ENCODE results near the gene CELF3.
"Not testable (repeated sequence)": the region's sequence is repeated elsewhere in the genome, so short reads cannot be mapped to it uniquely, and the experiment has no call there.

The CELF3 gene

DNA sequence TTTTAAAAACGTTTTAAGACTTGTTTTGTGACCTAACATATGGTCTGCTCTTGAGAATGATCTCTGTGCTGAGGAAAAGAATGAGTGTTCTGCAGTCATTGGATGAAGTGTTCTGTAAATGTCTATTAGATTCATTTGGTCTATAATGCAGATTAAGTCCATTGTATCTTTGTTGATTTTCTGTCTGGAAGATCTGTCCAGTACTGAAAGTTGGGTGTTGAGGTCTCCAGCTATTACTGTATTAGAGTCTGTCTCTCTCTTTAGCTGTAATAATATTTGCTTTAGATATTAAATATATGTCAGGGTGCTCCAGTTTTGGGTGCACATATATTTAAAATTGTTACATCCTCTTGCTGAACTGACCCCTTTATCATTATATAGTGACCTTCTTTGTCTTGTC is 43.2 kb downstream of the CELF3 start:
- Histone ChIP-seq H3K9me3 (ENCODE audit: control insufficient read depth, low read length) (no peaks in the 10 kb centered on the region), H3K4me3 (ENCODE audit: insufficient read depth, low read depth, low read length) (no peak overlapping the region), H3K27ac (ENCODE audit: insufficient read depth, low read depth, low read length, poor library complexity, severe bottlenecking) (no peak overlapping the region), H3K27me3 (ENCODE audit: control insufficient read depth, insufficient read depth, low read length, poor library complexity, severe bottlenecking) (no peaks in the 10 kb centered on the region), H3K36me3 (ENCODE audit: control insufficient read depth, insufficient read depth, low read length) (peaks cover 18% of the 10 kb centered on the region), H3K4me1 (ENCODE audit: control insufficient read depth, insufficient read depth, low read length) (no peaks in the 10 kb centered on the region)
- 62 to 80% methylated on average over 1 of the region's 1 CpG for WGBS, 2 experiments

DNA sequence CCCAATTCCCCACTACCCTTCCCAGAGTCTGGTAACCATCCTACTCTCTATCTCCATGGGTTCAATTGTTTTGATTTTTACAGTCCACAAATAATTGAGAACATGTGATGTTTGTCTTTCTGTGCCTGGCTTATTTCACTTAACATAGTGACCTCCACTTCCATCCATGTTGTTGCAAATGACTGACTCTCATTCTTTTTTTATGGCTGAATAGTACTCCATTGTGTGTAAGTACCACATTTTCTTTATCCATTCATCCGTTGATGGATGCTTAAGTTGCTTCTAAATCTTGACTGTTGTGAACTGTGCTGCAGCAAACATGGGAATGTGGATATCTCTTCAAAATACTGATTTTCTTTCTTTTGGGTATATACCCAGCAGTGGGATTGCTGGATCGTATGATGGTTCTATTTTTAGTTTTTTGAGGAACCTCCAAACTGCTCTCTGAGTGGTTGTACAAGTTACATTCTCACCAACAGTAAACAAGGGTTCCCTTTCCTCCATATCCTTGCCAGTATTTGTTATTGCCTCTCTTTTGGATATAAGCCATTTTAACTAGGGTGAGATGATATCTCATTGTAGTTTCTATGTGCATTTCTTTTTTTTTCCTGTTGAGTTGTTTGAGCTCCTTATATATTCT is 46.4 kb downstream of the CELF3 start:
- H3K4me3 ChIP-seq (ENCODE audit: insufficient read depth, low read depth, low read length); H3K27ac ChIP-seq (ENCODE audit: insufficient read depth, low read depth, low read length, poor library complexity, severe bottlenecking); H3K27me3 ChIP-seq (ENCODE audit: control insufficient read depth, insufficient read depth, low read length, poor library complexity, severe bottlenecking); H3K4me1 ChIP-seq (ENCODE audit: control insufficient read depth, insufficient read depth, low read length); H3K9me3 ChIP-seq (ENCODE audit: control insufficient read depth, low read length): not testable (repeated sequence)
- WGBS, 2 experiments = 91 to 96% methylated on average over 2 of the region's 2 CpGs
- H3K36me3 ChIP-seq (ENCODE audit: control insufficient read depth, insufficient read depth, low read length) = peaks cover 24% of the 10 kb centered on the region

DNA sequence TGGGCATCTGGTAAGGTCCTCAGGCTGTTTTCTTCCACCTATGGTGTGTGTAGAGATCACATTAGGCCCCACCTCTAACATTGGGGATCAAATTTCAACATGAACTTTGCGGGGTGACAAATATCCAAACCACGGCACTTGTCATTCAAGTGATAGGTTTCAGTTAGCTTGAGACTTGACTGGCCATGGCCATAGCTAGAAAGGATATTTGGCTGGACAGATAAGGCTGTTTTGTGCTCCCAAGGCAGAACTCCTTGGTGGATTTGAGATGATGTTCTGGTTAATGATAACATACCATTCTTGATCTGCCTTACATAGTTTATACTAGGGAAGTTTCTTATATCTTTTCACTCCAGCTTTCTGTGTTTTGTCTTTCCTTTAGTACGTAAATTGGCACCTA is 48.5 kb downstream of the CELF3 start:
- no peaks in the 10 kb centered on the region for H3K4me1 ChIP-seq (ENCODE audit: control insufficient read depth, insufficient read depth, low read length)
- H3K27ac ChIP-seq (ENCODE audit: insufficient read depth, low read depth, low read length, poor library complexity, severe bottlenecking) = no peak overlapping the region
- peaks cover 24% of the 10 kb centered on the region for H3K36me3 ChIP-seq (ENCODE audit: control insufficient read depth, insufficient read depth, low read length)
- no peaks in the 10 kb centered on the region for H3K27me3 ChIP-seq (ENCODE audit: control insufficient read depth, insufficient read depth, low read length, poor library complexity, severe bottlenecking)
- WGBS, 2 experiments = 86 to 92% methylated on average over 3 of the region's 3 CpGs
- H3K4me3 ChIP-seq (ENCODE audit: insufficient read depth, low read depth, low read length) = no peak overlapping the region
- no peaks in the 10 kb centered on the region for H3K9me3 ChIP-seq (ENCODE audit: control insufficient read depth, low read length)

DNA sequence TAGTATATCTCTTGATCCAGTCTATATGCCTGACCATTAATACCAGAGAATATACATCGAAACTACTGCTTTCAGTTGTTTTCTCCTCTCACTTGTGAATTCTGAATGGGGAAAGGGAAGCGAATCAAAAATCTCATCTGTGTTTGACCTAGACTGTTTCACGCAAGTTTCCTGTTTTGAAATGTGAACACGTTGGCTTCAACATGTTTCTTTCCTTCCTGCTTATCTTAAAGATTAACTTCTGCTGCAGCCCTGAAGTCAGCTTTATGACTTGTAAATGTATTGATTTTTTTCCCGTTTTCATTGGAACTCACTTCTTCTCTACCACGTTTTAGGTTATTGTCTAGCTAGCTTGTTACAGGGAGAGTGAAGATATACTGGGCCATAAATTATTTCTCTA is 54.9 kb downstream of the CELF3 start:
- 96 to 97% methylated on average over 6 of the region's 6 CpGs for WGBS, 2 experiments
- H3K4me3 ChIP-seq (ENCODE audit: insufficient read depth, low read depth, low read length) = no peak overlapping the region

DNA sequence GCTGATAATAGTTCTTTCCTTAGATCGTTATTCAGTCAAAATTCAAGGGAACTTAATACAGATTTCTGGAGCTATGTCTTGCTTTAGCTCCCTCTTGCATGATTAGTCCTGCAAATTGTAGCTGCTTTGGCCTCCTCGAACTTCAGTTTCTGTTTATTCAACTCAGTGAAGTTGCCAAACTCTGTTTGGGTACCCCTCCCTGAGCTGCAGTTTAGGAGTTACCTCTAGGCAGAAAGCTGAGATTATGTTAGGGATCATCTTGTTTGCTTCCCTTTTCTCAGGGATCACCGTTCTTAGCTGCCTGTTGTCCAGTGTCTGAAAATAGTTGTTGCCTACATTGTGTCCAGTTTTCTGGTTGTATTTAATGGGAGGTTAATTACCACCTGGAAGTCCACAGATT is 61.2 kb downstream of the CELF3 start:
- H3K4me1 ChIP-seq (ENCODE audit: control insufficient read depth, insufficient read depth, low read length) = no peaks in the 10 kb centered on the region
- H3K36me3 ChIP-seq (ENCODE audit: control insufficient read depth, insufficient read depth, low read length) = peaks cover 11% of the 10 kb centered on the region
- no peaks in the 10 kb centered on the region for H3K27me3 ChIP-seq (ENCODE audit: control insufficient read depth, insufficient read depth, low read length, poor library complexity, severe bottlenecking)
- H3K4me3 ChIP-seq (ENCODE audit: insufficient read depth, low read depth, low read length) = no peak overlapping the region
- no peaks in the 10 kb centered on the region for H3K9me3 ChIP-seq (ENCODE audit: control insufficient read depth, low read length)
- WGBS, 2 experiments = 94 to 96% methylated on average over 3 of the region's 3 CpGs
- no peak overlapping the region for H3K27ac ChIP-seq (ENCODE audit: insufficient read depth, low read depth, low read length, poor library complexity, severe bottlenecking)

More for the DNA sequence above, 54.9 kb downstream of the CELF3 start:
- Histone ChIP-seq H3K4me1 (ENCODE audit: control insufficient read depth, insufficient read depth, low read length) (no peaks in the 10 kb centered on the region), H3K27ac (ENCODE audit: insufficient read depth, low read depth, low read length, poor library complexity, severe bottlenecking) (no peak overlapping the region), H3K27me3 (ENCODE audit: control insufficient read depth, insufficient read depth, low read length, poor library complexity, severe bottlenecking) (no peaks in the 10 kb centered on the region), H3K36me3 (ENCODE audit: control insufficient read depth, insufficient read depth, low read length) (peaks cover 21% of the 10 kb centered on the region), H3K9me3 (ENCODE audit: control insufficient read depth, low read length) (no peaks in the 10 kb centered on the region)

DNA sequence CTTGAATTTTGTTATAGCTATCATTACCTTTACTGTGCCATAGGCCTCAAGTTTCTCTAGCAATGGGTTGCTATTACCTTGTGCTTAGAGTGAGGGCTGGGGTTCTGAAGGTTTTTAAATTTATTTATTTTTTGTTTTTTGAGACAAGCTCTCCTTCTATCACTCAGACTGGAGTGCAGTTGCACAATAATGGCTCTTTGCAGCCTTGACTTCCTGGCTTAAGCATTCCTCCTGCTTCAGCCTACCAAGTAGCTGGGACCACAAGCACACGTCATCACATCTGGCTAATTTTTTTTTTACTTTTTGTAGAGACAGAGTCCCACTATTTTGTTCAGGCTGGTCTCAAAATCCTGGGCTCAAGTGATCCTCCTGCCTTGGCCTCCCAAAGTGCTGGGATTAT is 63.2 kb downstream of the CELF3 start:
- H3K27me3 ChIP-seq (ENCODE audit: control insufficient read depth, insufficient read depth, low read length, poor library complexity, severe bottlenecking) = no peaks in the 10 kb centered on the region
- no peak overlapping the region for H3K27ac ChIP-seq (ENCODE audit: insufficient read depth, low read depth, low read length, poor library complexity, severe bottlenecking)
- WGBS, 2 experiments = 81 to 89% methylated on average over 1 of the region's 1 CpG
- H3K9me3 ChIP-seq (ENCODE audit: control insufficient read depth, low read length) = no peaks in the 10 kb centered on the region
- no peaks in the 10 kb centered on the region for H3K4me1 ChIP-seq (ENCODE audit: control insufficient read depth, insufficient read depth, low read length)
- no peak overlapping the region for H3K4me3 ChIP-seq (ENCODE audit: insufficient read depth, low read depth, low read length)
- H3K36me3 ChIP-seq (ENCODE audit: control insufficient read depth, insufficient read depth, low read length) = peaks cover 7% of the 10 kb centered on the region

Data from ectodermal cell (in vitro differentiated cells).